Stomach smooth muscle (tissue), 2 donors: ENCODE measurements around the gene EBF3.

Experiments
- H3K27ac ChIP-seq: one replicate; pipeline ENCODE4 v1.7.0; 2013; ENCODE audit warnings: mild to moderate bottlenecking, low read length, inconsistent platforms
- H3K27me3 ChIP-seq, 2 donors: one replicate each; pipeline ENCODE4 v1.7.0; 2013; ENCODE audit warnings: low read length in 2 of 2; ENCODE audit not compliant: insufficient read depth in 2 of 2, control insufficient read depth in 1 of 2
- H3K36me3 ChIP-seq, 2 donors: one replicate each; pipeline ENCODE4 v1.7.0; 2013; ENCODE audit warnings: low read length in 2 of 2; ENCODE audit not compliant: control insufficient read depth in 2 of 2, insufficient read depth in 2 of 2
- H3K4me1 ChIP-seq: one replicate; pipeline ENCODE4 v1.7.0; 2013; ENCODE audit warnings: low read length; ENCODE audit not compliant: control insufficient read depth, insufficient read depth
- H3K4me3 ChIP-seq, 2 donors: one replicate each; pipeline ENCODE4 v1.7.0; 2013; ENCODE audit warnings: low read length in 2 of 2
- H3K9ac ChIP-seq, 2 donors: one replicate each; pipeline ENCODE4 v1.7.0; 2013; ENCODE audit warnings: low read length in 2 of 2, mild to moderate bottlenecking in 1 of 2
- H3K9me3 ChIP-seq, 2 donors: one replicate each; pipeline ENCODE4 v1.7.0; 2013; ENCODE audit warnings: low read length in 2 of 2; ENCODE audit not compliant: control insufficient read depth in 2 of 2
- donor health status: healthy.
- donor health status: Pancreatic carcinoma.

EBF3 gene

GRCh38 chr10:129915526-129916378, 48.3 kb downstream of the EBF3 start:
- H3K4me3 ChIP-seq = no peak overlapping the region
- H3K36me3 ChIP-seq = no peaks in the 10 kb centered on the region
- H3K27ac ChIP-seq = no peak overlapping the region
- no peaks in the 10 kb centered on the region for H3K9me3 ChIP-seq
- no peaks in the 10 kb centered on the region for H3K4me1 ChIP-seq
- H3K27me3 ChIP-seq = peaks cover 0 to 2% of the 10 kb centered on the region in 2 donors
- H3K9ac ChIP-seq = no peak overlapping the region

DNA sequence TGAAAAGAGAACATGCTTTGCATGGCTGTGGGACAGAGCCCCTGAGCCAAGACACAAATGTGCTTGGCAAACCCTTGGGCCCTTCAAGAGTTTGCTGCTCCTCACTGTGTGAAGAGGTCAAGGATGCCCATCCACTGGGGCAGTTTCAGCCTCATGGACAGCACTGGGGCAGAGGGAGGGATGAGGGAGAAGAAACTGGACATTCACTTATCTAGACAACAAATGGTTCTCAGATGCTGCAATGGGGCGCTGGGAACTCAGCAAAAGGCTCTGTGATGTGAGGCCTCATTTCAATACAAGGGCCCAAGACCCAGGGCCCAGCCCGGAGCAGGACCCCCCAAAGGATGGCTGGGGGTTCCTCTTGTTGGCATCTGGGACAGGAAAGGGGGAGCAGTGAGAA, 49.1 kb downstream of the EBF3 start:
- no peaks in the 10 kb centered on the region for H3K36me3 ChIP-seq
- no peaks in the 10 kb centered on the region for H3K9me3 ChIP-seq
- H3K27ac ChIP-seq = no peak overlapping the region
- H3K9ac ChIP-seq = no peak overlapping the region
- peaks cover 0 to 2% of the 10 kb centered on the region in 2 donors for H3K27me3 ChIP-seq
- no peaks in the 10 kb centered on the region for H3K4me1 ChIP-seq
- no peak overlapping the region for H3K4me3 ChIP-seq

DNA sequence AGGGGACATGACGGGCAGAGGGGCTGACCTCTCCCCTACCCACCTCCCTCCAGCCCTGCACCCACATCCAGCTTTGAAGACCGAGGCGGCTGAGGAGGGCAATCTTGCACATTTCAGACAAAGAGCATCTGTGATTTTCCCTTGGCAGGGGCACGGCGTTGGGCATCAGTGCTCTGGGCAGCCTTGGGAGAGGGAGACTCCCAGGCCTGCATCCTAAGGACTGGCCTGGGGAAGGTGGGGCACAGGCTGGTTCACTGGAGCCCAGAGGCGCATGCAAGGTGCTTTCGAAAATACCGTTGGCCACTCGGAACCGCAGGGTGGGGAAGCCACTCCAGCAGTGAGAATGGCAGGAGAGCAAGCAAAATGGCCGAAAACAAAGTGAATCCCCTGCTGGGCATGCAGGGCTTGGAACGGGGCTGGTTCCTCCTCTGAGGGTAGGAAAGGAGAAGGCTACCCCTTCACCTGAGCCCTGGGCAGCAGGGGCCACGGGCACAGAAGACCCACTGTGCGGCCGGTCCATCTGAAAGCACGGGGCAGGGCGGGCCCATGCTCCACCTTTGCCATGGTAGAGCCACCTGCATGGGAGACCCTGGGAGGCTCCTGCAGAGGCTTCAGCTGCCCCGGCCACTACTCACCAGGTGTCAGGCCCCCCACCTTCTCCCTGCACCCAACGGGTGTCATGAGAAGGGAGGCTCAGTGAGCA, 49.8 kb downstream of the EBF3 start:
- H3K4me3 ChIP-seq = no peak overlapping the region
- no peak overlapping the region for H3K27ac ChIP-seq
- no peak overlapping the region for H3K9ac ChIP-seq
- H3K9me3 ChIP-seq = no peaks in the 10 kb centered on the region
- H3K27me3 ChIP-seq = peaks cover 0 to 2% of the 10 kb centered on the region in 2 donors
- H3K4me1 ChIP-seq = no peaks in the 10 kb centered on the region
- H3K36me3 ChIP-seq = no peaks in the 10 kb centered on the region

GRCh38 chr10:129912986-129913695, 50.9 kb downstream of the EBF3 start:
- Histone ChIP-seq H3K4me1 (no peaks in the 10 kb centered on the region), H3K9me3 (no peaks in the 10 kb centered on the region), H3K36me3 (no peaks in the 10 kb centered on the region), H3K9ac (no peak overlapping the region), H3K27ac (no peak overlapping the region), H3K4me3 (no peak overlapping the region), H3K27me3 (peaks cover 0 to 2% of the 10 kb centered on the region in 2 donors)

DNA sequence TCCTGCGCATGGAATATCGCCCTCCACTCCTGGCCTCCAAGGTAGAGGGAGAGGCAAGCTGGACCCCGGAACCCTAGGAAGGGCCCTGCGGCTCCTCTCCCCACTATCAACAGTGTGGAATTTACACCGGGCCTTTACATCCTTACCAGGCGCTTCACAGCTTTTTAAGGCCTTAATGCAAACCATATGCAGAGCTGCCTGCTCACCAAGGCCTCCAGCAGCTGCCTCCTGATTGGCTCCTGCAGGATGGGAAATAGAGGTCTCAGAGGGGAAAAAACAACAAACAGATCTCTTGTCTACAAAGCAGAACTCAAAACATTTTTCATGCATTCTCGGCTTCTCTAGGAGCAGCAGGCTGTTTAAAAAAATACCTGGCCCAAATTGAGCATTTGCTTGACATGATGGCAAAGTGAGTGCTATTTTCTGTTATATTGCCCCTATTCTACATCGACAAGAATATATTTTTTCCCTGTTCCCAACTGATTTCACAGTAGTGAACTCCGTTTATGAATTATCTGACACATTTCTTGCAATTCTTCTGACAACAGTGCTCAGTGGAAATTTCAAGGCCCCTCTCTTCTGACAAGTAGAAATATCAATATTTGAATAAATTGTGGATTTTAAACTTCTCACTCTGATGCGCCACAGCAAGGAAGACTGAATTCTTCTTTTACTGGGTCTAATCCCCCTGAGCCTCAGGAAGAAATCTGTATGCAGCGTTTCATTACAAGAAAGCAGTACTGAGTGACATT, 51.7 kb downstream of the EBF3 start:
- Histone ChIP-seq H3K4me3 (no peak overlapping the region), H3K9ac (no peak overlapping the region), H3K9me3 (no peaks in the 10 kb centered on the region), H3K4me1 (no peaks in the 10 kb centered on the region), H3K27me3 (peaks cover 0 to 2% of the 10 kb centered on the region in 2 donors), H3K27ac (no peak overlapping the region), H3K36me3 (no peaks in the 10 kb centered on the region)

- Histone ChIP-seq H3K9ac (no peak overlapping the region), H3K36me3 (no peaks in the 10 kb centered on the region), H3K4me1 (no peaks in the 10 kb centered on the region), H3K4me3 (no peak overlapping the region), H3K27ac (no peak overlapping the region), H3K27me3 (peaks cover 0 to 4% of the 10 kb centered on the region in 2 donors), H3K9me3 (no peaks in the 10 kb centered on the region)
Observed at GRCh38 chr10:129911451-129912165, 52.5 kb downstream of the EBF3 start.

DNA sequence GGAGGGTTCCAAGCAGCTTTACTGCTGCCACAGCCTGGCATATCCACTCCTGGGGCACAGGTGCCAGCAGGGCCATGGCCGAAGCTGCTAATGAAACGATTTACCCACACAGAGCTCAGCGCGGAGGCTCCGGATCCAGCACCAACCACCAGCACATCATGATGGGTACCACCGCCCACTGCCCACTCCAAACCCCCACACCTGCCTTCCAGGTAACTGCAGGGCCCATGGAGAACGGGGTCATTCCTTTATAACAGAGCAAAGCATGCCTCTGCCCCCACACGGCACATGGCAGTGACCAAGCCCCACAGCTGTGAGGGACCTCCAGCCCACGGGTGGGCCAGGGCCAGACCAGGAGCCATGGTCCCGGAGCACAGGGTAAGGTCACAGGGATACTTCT, 53.2 kb downstream of the EBF3 start:
- Histone ChIP-seq H3K27ac (no peak overlapping the region), H3K4me3 (no peak overlapping the region), H3K27me3 (peaks cover 0 to 4% of the 10 kb centered on the region in 2 donors), H3K9me3 (no peaks in the 10 kb centered on the region), H3K36me3 (no peaks in the 10 kb centered on the region), H3K4me1 (no peaks in the 10 kb centered on the region), H3K9ac (no peak overlapping the region)

GRCh38 chr10:129909531-129910256, 54.4 kb downstream of the EBF3 start:
- Histone ChIP-seq H3K9me3 (no peaks in the 10 kb centered on the region), H3K27me3 (peaks cover 0 to 4% of the 10 kb centered on the region in 2 donors), H3K27ac (no peak overlapping the region), H3K4me3 (no peak overlapping the region), H3K4me1 (no peaks in the 10 kb centered on the region), H3K36me3 (no peaks in the 10 kb centered on the region), H3K9ac (no peak overlapping the region)

DNA sequence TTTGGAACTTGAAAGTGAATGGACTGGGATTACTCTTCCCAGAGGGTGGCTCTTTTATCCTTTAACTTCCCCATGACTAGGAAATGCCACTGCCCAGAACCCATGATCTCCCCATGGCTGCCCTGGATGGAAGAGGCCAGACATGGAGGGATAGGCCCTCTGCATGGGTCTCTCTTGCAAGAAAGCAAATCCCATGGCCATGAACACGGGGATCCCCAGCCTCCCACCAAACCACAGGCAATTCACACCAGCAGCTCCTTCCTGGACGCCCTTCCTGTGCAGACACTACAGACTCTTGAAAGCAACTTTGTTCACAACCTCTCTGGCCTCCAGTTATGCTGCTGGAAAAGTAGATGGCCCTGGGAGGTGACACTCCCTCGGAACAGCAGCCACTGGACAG, 55.0 kb downstream of the EBF3 start:
- Histone ChIP-seq H3K4me1 (no peaks in the 10 kb centered on the region), H3K4me3 (no peak overlapping the region), H3K27me3 (peaks cover 0 to 4% of the 10 kb centered on the region in 2 donors), H3K36me3 (no peaks in the 10 kb centered on the region), H3K9me3 (no peaks in the 10 kb centered on the region), H3K9ac (no peak overlapping the region), H3K27ac (no peak overlapping the region)
